Hepatocyte (in vitro differentiated cells): ENCODE results near the gene AMFR. TPM values are rescaled to one million over a fixed set of nuclear protein-coding genes. Genes with fewer than 3 reads are reported as not detected.

Source experiments
- DNase-seq: peaks from one replicate; pipeline ENCODE4 v3.0.0-alpha.2; 2016; ENCODE audit warnings: low spot score
- H2AFZ ChIP-seq: fragments of 200-600 bp; sonication (generic); 2 replicates; pipeline ENCODE4 v1.6.0; 2016; ENCODE audit warnings: antibody characterized with exemption, mild to moderate bottlenecking
- H3K27ac ChIP-seq: fragments of 200-600 bp; sonication (generic); 2 replicates; pipeline ENCODE4 v1.5.1; 2016; ENCODE audit warnings: mild to moderate bottlenecking
- H3K27me3 ChIP-seq: fragments of 200-600 bp; sonication (generic); 2 replicates; pipeline ENCODE4 v1.6.1; 2016
- H3K36me3 ChIP-seq: fragments of 200-600 bp; sonication (generic); replicated peaks from 2 replicates; pipeline ENCODE4 v1.5.1; 2016; ENCODE audit warnings: low read depth; ENCODE audit not compliant: insufficient read depth
- H3K4me1 ChIP-seq: fragments of 200-600 bp; sonication (generic); 2 replicates; pipeline ENCODE4 v1.5.1; 2016; ENCODE audit warnings: mild to moderate bottlenecking, moderate library complexity; ENCODE audit not compliant: insufficient read depth
- H3K4me2 ChIP-seq: fragments of 200-600 bp; sonication (generic); 2 replicates; pipeline ENCODE4 v1.6.0; 2016
- H3K4me3 ChIP-seq: fragments of 200-600 bp; sonication (generic); 2 replicates; pipeline ENCODE4 v1.5.1; 2016; ENCODE audit warnings: mild to moderate bottlenecking
- H3K79me2 ChIP-seq: fragments of 200-600 bp; sonication (generic); 2 replicates; pipeline ENCODE4 v1.6.0; 2017; ENCODE audit warnings: mild to moderate bottlenecking
- H3K9me2 ChIP-seq: fragments of 200-600 bp; sonication (generic); replicated peaks from 2 replicates; pipeline ENCODE4 v1.6.0; 2017; ENCODE audit warnings: mild to moderate bottlenecking; ENCODE audit not compliant: insufficient read depth
- H3K9me3 ChIP-seq: fragments of 200-600 bp; sonication (generic); 2 replicates; pipeline ENCODE4 v1.5.1; 2016; ENCODE audit warnings: low read depth, mild to moderate bottlenecking
- H4K20me1 ChIP-seq: fragments of 200-600 bp; sonication (generic); 2 replicates; pipeline ENCODE4 v1.6.0; 2016; ENCODE audit warnings: mild to moderate bottlenecking; ENCODE audit not compliant: insufficient read depth, poor library complexity, severe bottlenecking
- EZH2 ChIP-seq: fragments of 200-600 bp; sonication (generic); IDR thresholded peaks from 2 replicates; pipeline ENCODE4 v1.6.1; 2016; ENCODE audit warnings: antibody characterized with exemption, mild to moderate bottlenecking, borderline replicate concordance
- EZH2phosphoT487 ChIP-seq: fragments of 200-600 bp; sonication (generic); IDR thresholded peaks from one replicate; pipeline ENCODE4 v1.6.1; 2018; ENCODE audit warnings: antibody characterized with exemption, mild to moderate bottlenecking, low read depth, moderate library complexity; ENCODE audit not compliant: unreplicated experiment, severe bottlenecking
- WGBS: methylation state at CpG from one replicate; pipeline ENCODE4 v1.1.6; 2016; ENCODE audit warnings: low lambda C conversion rate; ENCODE audit errors: missing lambda C conversion rate; 5-methylcytosine and 5-hydroxymethylcytosine counted together
- polyA plus RNA-seq: library from polyadenylated mRNA; unstranded; fragments of >200 nt; fragmentation: Nextera tagmentation; extraction: Ambion mirVana; gene quantifications from 2 replicates; pipeline ENCODE4 v1.2.1, GENCODE V29; 2016
- total RNA-seq: library from RNA; depleted of rRNA; stranded (reverse); fragments of >200 nt; gene quantifications from 2 replicates; pipeline ENCODE4 v1.2.3, GENCODE V29; 2014
- TF ChIP-seq, protein P1 (sequence below): fragments of 200-600 bp; sonication (generic); IDR thresholded peaks from 2 replicates; pipeline ENCODE4 v1.5.1; 2016; ENCODE audit warnings: antibody characterized with exemption, mild to moderate bottlenecking; ENCODE audit not compliant: poor library complexity

AMFR gene
- total and polyA plus RNA-seq, 2 experiments from 2014 or later = 67.2 to 135 TPM

DNA sequence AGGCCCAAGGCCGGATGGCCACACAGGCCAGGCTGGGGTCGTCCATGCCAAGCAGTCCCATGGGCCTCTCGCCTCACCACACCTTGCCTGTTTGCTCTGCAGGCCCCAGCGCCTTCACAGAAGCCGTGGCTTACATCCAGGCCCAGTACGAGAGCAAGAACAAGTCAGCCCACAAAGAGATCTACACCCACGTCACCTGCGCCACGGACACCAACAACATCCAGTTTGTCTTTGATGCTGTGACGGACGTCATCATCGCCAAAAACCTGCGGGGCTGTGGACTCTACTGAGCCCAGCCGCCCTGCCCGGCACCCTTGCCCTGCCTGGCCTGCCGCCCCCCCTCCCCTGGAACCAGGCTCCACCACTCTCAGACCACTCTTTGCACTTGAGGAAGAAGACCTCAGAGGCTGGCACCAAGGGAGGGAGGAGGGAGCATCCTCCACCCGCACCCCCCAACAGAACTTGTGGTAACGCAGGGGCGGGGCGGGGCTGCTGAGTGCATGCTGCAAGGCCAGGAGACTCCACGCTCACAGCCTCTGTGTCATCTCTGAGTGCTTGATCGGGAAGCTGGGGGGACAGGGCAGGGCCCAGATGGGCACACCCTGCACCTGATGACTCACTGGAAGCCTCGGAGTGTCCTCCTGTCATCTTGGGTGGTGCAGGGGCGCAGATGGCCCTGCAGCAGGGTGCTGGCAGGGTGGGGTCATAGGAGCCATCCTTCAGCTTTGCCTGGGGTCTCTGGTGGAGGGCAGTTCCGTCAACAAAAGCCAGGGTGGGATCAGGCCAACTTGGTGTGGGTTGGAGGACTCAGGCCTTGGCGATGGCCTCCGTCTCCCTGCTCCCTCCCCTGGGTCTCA lies 81.5 kb downstream of the AMFR start:
- Histone ChIP-seq H3K9me3 (no peaks in the 10 kb centered on the region), H3K4me3 (no peak overlapping the region), H3K79me2 (no peaks in the 10 kb centered on the region), H3K4me1 (no peaks in the 10 kb centered on the region), H3K9me2 (no peaks in the 10 kb centered on the region), H3K27me3 (no peaks in the 10 kb centered on the region), H3K36me3 (no peaks in the 10 kb centered on the region), H3K27ac (no peak overlapping the region), H3K4me2 (no peak overlapping the region), H4K20me1 (no peaks in the 10 kb centered on the region), H2AFZ (no peak overlapping the region)
- WGBS = 94% methylated on average over 26 of the region's 27 CpGs
- DNase-seq = no peak
- TF ChIP-seq EZH2 = no peak
- no peak for TF ChIP-seq EZH2phosphoT487
- TF ChIP-seq, protein P1, sequence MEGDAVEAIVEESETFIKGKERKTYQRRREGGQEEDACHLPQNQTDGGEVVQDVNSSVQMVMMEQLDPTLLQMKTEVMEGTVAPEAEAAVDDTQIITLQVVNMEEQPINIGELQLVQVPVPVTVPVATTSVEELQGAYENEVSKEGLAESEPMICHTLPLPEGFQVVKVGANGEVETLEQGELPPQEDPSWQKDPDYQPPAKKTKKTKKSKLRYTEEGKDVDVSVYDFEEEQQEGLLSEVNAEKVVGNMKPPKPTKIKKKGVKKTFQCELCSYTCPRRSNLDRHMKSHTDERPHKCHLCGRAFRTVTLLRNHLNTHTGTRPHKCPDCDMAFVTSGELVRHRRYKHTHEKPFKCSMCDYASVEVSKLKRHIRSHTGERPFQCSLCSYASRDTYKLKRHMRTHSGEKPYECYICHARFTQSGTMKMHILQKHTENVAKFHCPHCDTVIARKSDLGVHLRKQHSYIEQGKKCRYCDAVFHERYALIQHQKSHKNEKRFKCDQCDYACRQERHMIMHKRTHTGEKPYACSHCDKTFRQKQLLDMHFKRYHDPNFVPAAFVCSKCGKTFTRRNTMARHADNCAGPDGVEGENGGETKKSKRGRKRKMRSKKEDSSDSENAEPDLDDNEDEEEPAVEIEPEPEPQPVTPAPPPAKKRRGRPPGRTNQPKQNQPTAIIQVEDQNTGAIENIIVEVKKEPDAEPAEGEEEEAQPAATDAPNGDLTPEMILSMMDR = no peak

- no peaks in the 10 kb centered on the region for H3K36me3 ChIP-seq
- WGBS = 71% methylated on average over 9 of the region's 9 CpGs
- no peaks in the 10 kb centered on the region for H3K4me1 ChIP-seq
- H3K4me3 ChIP-seq = no peak overlapping the region
- no peak overlapping the region for H3K27ac ChIP-seq
- TF ChIP-seq, protein P1 = no peak
- no peak for TF ChIP-seq EZH2phosphoT487
- no peak for TF ChIP-seq EZH2
- H3K9me2 ChIP-seq = no peaks in the 10 kb centered on the region
- no peaks in the 10 kb centered on the region for H4K20me1 ChIP-seq
- H3K4me2 ChIP-seq = no peak overlapping the region
- no peak overlapping the region for H2AFZ ChIP-seq
- H3K9me3 ChIP-seq = no peaks in the 10 kb centered on the region
- DNase-seq = no peak
- H3K27me3 ChIP-seq = no peaks in the 10 kb centered on the region
- no peaks in the 10 kb centered on the region for H3K79me2 ChIP-seq
These were observed 83.5 kb downstream of the AMFR start for GRCh38 chr16:56341656-56342399.

DNA sequence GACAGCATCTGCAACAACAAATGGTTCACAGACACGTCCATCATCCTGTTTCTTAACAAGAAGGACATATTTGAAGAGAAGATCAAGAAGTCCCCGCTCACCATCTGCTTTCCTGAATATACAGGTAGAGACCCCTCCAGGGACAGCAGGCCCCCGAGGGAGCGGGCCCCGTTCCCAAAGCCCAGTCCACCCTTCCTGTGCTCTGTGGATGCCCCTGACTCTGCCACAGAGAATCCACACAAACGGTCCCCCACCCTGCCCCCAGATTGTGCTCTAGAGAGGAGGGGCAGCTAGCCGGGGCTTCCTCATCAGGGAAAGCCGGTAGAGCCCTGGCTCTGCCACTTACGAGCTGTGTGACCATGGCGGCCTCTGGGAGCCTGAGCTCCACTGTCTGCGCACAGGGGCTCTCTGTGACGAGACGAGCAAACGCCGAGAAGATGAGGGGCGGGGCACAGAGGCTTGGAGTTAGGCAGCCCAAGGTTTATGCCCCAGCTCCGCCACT lies 84.4 kb downstream of the AMFR start:
- no peak overlapping the region for H3K27ac ChIP-seq
- H3K27me3 ChIP-seq = no peaks in the 10 kb centered on the region
- no peak overlapping the region for H3K4me2 ChIP-seq
- H3K9me2 ChIP-seq = no peaks in the 10 kb centered on the region
- H3K9me3 ChIP-seq = no peaks in the 10 kb centered on the region
- TF ChIP-seq, protein P1 = no peak
- TF ChIP-seq EZH2 (no peak), EZH2phosphoT487 (no peak)
- H3K4me1 ChIP-seq = no peaks in the 10 kb centered on the region
- no peak for DNase-seq
- H4K20me1 ChIP-seq = no peaks in the 10 kb centered on the region
- no peak overlapping the region for H2AFZ ChIP-seq
- no peaks in the 10 kb centered on the region for H3K79me2 ChIP-seq
- H3K4me3 ChIP-seq = no peak overlapping the region
- WGBS = 91% methylated on average over 16 of the region's 17 CpGs
- H3K36me3 ChIP-seq = no peaks in the 10 kb centered on the region
